Measurements from ENCODE around the gene CBX8.

The CBX8 gene

GRCh38 chr17:79814127-79814973 is 17.5 kb upstream of the CBX8 start:
- no peak overlapping the region for H3K4me3 ChIP-seq (ENCODE audit: low read depth, low read length)
- no peak for DNase-seq (ENCODE audit: low read depth, low spot score)
- in situ Hi-C loops (cut with HindIII; ENCODE audit: low sequenced_read_pairs), result no loop called here
- TF ChIP-seq, protein P1, sequence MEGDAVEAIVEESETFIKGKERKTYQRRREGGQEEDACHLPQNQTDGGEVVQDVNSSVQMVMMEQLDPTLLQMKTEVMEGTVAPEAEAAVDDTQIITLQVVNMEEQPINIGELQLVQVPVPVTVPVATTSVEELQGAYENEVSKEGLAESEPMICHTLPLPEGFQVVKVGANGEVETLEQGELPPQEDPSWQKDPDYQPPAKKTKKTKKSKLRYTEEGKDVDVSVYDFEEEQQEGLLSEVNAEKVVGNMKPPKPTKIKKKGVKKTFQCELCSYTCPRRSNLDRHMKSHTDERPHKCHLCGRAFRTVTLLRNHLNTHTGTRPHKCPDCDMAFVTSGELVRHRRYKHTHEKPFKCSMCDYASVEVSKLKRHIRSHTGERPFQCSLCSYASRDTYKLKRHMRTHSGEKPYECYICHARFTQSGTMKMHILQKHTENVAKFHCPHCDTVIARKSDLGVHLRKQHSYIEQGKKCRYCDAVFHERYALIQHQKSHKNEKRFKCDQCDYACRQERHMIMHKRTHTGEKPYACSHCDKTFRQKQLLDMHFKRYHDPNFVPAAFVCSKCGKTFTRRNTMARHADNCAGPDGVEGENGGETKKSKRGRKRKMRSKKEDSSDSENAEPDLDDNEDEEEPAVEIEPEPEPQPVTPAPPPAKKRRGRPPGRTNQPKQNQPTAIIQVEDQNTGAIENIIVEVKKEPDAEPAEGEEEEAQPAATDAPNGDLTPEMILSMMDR (IDR thresholded peaks at IDR 0.05; ENCODE audit: low read depth, low read length), result no peak

GRCh38 chr17:79813297-79814126 is 16.6 kb upstream of the CBX8 start:
- in situ Hi-C loops (cut with HindIII; ENCODE audit: low sequenced_read_pairs), result no loop called here
- peak overlapping the region; percentile 18 for H3K4me3 ChIP-seq (ENCODE audit: low read depth, low read length)
- TF ChIP-seq, protein P1 (IDR thresholded peaks at IDR 0.05; ENCODE audit: low read depth, low read length), result no peak
- no peak for DNase-seq (ENCODE audit: low read depth, low spot score)

- in situ Hi-C loops (cut with HindIII; ENCODE audit: low sequenced_read_pairs), result no loop called here
- TF ChIP-seq, protein P1 (IDR thresholded peaks at IDR 0.05; ENCODE audit: low read depth, low read length), result no peak
- peak overlapping the region; percentile 26 for H3K4me3 ChIP-seq (ENCODE audit: low read depth, low read length)
- DNase-seq (ENCODE audit: low read depth, low spot score), result no peak
Measured at GRCh38 chr17:79812353-79813258, 15.7 kb upstream of the CBX8 start.

DNA sequence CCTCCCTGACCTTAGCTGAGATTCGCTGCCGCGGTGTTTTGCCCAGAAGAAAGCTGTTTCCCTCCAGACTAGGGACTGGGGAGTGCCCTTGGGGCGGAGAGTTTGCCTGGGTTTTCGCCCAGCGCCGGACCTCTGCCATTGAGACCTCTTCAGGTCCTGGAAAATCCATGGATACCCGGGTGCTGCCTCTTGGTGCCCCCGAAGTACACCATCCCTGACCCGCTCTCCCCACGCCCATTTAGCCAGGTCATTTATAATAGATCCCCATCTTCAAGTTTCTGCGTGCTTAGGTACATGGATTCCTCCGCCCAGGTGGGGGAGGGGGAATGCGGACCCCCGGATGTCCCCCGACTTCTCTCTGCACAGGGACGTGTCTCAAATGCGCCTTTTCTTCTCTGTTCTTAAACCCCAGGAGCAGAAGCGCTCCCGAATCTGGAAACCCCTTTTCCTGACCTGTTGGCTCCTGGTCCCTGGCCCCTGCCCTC is 15.0 kb upstream of the CBX8 start:
- TF ChIP-seq, protein P1 (IDR thresholded peaks at IDR 0.05; ENCODE audit: low read depth, low read length), result no peak
- in situ Hi-C loops (cut with HindIII; ENCODE audit: low sequenced_read_pairs), result no loop called here
- H3K4me3 ChIP-seq (ENCODE audit: low read depth, low read length), result no peak overlapping the region
- DNase-seq (ENCODE audit: low read depth, low spot score), result no peak

- in situ Hi-C loops (cut with HindIII; ENCODE audit: low sequenced_read_pairs), result no loop called here
- H3K4me3 ChIP-seq (ENCODE audit: low read depth, low read length), result no peak overlapping the region
- no peak for DNase-seq (ENCODE audit: low read depth, low spot score)
- TF ChIP-seq, protein P1 (IDR thresholded peaks at IDR 0.05; ENCODE audit: low read depth, low read length), result peak; percentile 43
Measured at GRCh38 chr17:79811011-79811867, 14.4 kb upstream of the CBX8 start.

All from astrocyte of the spinal cord (primary cell).